Nephron (organoid): ENCODE measurements around the gene TBC1D16.

Source experiments
- H3K27ac Mint-ChIP-seq, 3 experiments: 2 replicates each; pipeline ENCODE4 v1.8.0; 2020; ENCODE audit warnings: mixed read lengths in 3 of 3, mild to moderate bottlenecking in 2 of 3, moderate library complexity in 1 of 3
- H3K27me3 Mint-ChIP-seq: 2 replicates; pipeline ENCODE4 v1.8.0; 2021; ENCODE audit warnings: low read depth, mild to moderate bottlenecking, moderate library complexity, mixed read lengths
- H3K36me3 Mint-ChIP-seq: 2 replicates; pipeline ENCODE4 v1.8.0; 2020; ENCODE audit warnings: low read depth, mixed read lengths
- H3K4me1 Mint-ChIP-seq: 2 replicates; pipeline ENCODE4 v1.8.0; 2020; ENCODE audit warnings: mixed read lengths
- H3K4me3 Mint-ChIP-seq, 3 experiments: 2 replicates each; pipeline ENCODE4 v1.8.0; 2020; ENCODE audit warnings: mild to moderate bottlenecking in 3 of 3, mixed read lengths in 3 of 3, moderate library complexity in 2 of 3
- H3K9me3 Mint-ChIP-seq: 2 replicates; pipeline ENCODE4 v1.8.0; 2020; ENCODE audit warnings: mixed read lengths
- CTCF ChIP-seq, 3 experiments: fragments of 200-600 bp; sonication (generic); IDR thresholded peaks; one replicate each; pipeline ENCODE4 v1.5.0; 2021; ENCODE audit warnings: antibody characterized with exemption in 3 of 3; ENCODE audit not compliant: unreplicated experiment in 3 of 3

TBC1D16 gene

GRCh38 chr17:79979221-79979741, 56.4 kb downstream of the TBC1D16 start:
- Mint-ChIP-seq H3K27me3 (peaks cover 3% of the 10 kb centered on the region), H3K36me3 (peaks cover 4% of the 10 kb centered on the region), H3K9me3 (no peaks in the 10 kb centered on the region), H3K4me1 (peaks cover 25% of the 10 kb centered on the region), H3K27ac (no peak overlapping the region), H3K4me3 (no peak overlapping the region)
- no peak for TF ChIP-seq CTCF (IDR thresholded peaks at IDR 0.05; ENCODE audit: unreplicated experiment in 3 of 3)

- TF ChIP-seq CTCF (IDR thresholded peaks at IDR 0.05; ENCODE audit: unreplicated experiment in 3 of 3): no peak
- H3K4me1 Mint-ChIP-seq: peaks cover 23% of the 10 kb centered on the region
- peak overlapping the region in 1 of 3 experiments; percentile 12 for H3K27ac Mint-ChIP-seq
- no peak overlapping the region for H3K4me3 Mint-ChIP-seq
- H3K36me3 Mint-ChIP-seq: peaks cover 4% of the 10 kb centered on the region
- peaks cover 3% of the 10 kb centered on the region for H3K27me3 Mint-ChIP-seq
- no peaks in the 10 kb centered on the region for H3K9me3 Mint-ChIP-seq
Measured at GRCh38 chr17:79978548-79978855, 57.2 kb downstream of the TBC1D16 start.

GRCh38 chr17:79977708-79978547, 57.7 kb downstream of the TBC1D16 start:
- no peak overlapping the region for H3K27ac Mint-ChIP-seq
- H3K4me3 Mint-ChIP-seq: no peak overlapping the region
- H3K4me1 Mint-ChIP-seq: peaks cover 19% of the 10 kb centered on the region
- peaks cover 4% of the 10 kb centered on the region for H3K36me3 Mint-ChIP-seq
- no peaks in the 10 kb centered on the region for H3K9me3 Mint-ChIP-seq
- no peak for TF ChIP-seq CTCF (IDR thresholded peaks at IDR 0.05; ENCODE audit: unreplicated experiment in 3 of 3)
- peaks cover 3% of the 10 kb centered on the region for H3K27me3 Mint-ChIP-seq

- H3K9me3 Mint-ChIP-seq: no peaks in the 10 kb centered on the region
- H3K36me3 Mint-ChIP-seq: peaks cover 8% of the 10 kb centered on the region
- H3K4me1 Mint-ChIP-seq: peaks cover 15% of the 10 kb centered on the region
- no peak for TF ChIP-seq CTCF (IDR thresholded peaks at IDR 0.05; ENCODE audit: unreplicated experiment in 3 of 3)
- peaks cover 3% of the 10 kb centered on the region for H3K27me3 Mint-ChIP-seq
- H3K4me3 Mint-ChIP-seq: no peak overlapping the region
- no peak overlapping the region for H3K27ac Mint-ChIP-seq
Measured at GRCh38 chr17:79977161-79977631, 58.5 kb downstream of the TBC1D16 start.

- Mint-ChIP-seq H3K4me1 (peaks cover 15% of the 10 kb centered on the region), H3K4me3 (no peak overlapping the region)
- no peak for TF ChIP-seq CTCF (IDR thresholded peaks at IDR 0.05; ENCODE audit: unreplicated experiment in 3 of 3)
Measured at GRCh38 chr17:79976451-79976850, 59.2 kb downstream of the TBC1D16 start.

More at GRCh38 chr17:79976451-79976850, 59.2 kb downstream of the TBC1D16 start:
- Mint-ChIP-seq H3K36me3 (peaks cover 13% of the 10 kb centered on the region), H3K27me3 (peaks cover 3% of the 10 kb centered on the region), H3K27ac (no peak overlapping the region), H3K9me3 (no peaks in the 10 kb centered on the region)
